Endothelial cell of umbilical vein (primary cell): ENCODE results near the gene TUBGCP2.

Source experiments
- CTCF ChIP-seq, 2 donors: IDR thresholded peaks; 1 replicate in 1 of 2; 2 replicates in 1 of 2; pipeline ENCODE4 v1.5.1; 2011; ENCODE audit warnings: low read length in 2 of 2, mild to moderate bottlenecking in 2 of 2, moderate library complexity in 2 of 2, control low read depth in 1 of 2, inconsistent platforms in 1 of 2, low read depth in 1 of 2; ENCODE audit not compliant: insufficient read depth in 1 of 2; ENCODE audit errors: extremely low read depth in 1 of 2
- EZH2 ChIP-seq: IDR thresholded peaks from 2 replicates; pipeline ENCODE4 v1.6.1; 2012; ENCODE audit warnings: borderline replicate concordance, low read depth, mild to moderate bottlenecking, moderate library complexity, low read length, inconsistent platforms; ENCODE audit not compliant: severe bottlenecking
- FOS ChIP-seq: IDR thresholded peaks from 2 replicates; pipeline ENCODE4 v1.6.1; 2011; ENCODE audit warnings: mild to moderate bottlenecking, low read length, moderate library complexity, borderline replicate concordance; ENCODE audit not compliant: insufficient read depth
- MAX ChIP-seq: IDR thresholded peaks from 2 replicates; pipeline ENCODE4 v1.6.1; 2011; ENCODE audit not compliant: insufficient read depth, insufficient read length

- TF ChIP-seq CTCF (IDR thresholded peaks at IDR 0.05; ENCODE audit: extremely low read depth in 1 of 2, insufficient read depth in 1 of 2, low read depth in 1 of 2, low read length in 2 of 2) (no peak), MAX (no peak), FOS (no peak), EZH2 (no peak)
Observed at GRCh38 chr10:133338080-133339071, 29.7 kb upstream of the TUBGCP2 start.
